GM21825 (cell line): ENCODE results near the gene OR56A1.
"Not testable (repeated sequence)": the region's sequence is repeated elsewhere in the genome, so short reads cannot be mapped to it uniquely, and the experiment has no call there.

Source experiments
- ATAC-seq: cut with Tn5 transposase; IDR thresholded peaks from one replicate; pipeline ENCODE4 v1.9.1; 2021; ENCODE audit warnings: mild to moderate bottlenecking, moderate library complexity; ENCODE audit not compliant: unreplicated experiment

The OR56A1 gene

GRCh38 chr11:6030708-6031405, at the start of gene OR56A1:
Gene OR56A1 (minus strand): TSS chr11:6030758. CDS start chr11:6027692, 3,066 bp downstream.
- no peak for ATAC-seq

- ATAC-seq, result no peak
These were observed 48.9 kb upstream of the OR56A1 start for GRCh38 chr11:6079463-6079862.

- ATAC-seq, result no peak
These were observed 47.2 kb upstream of the OR56A1 start for GRCh38 chr11:6077723-6078122.

- ATAC-seq, result not testable (repeated sequence)
These were observed 45.9 kb upstream of the OR56A1 start for GRCh38 chr11:6076443-6076842.

- ATAC-seq, result no peak
These were observed 36.9 kb upstream of the OR56A1 start for GRCh38 chr11:6067502-6067901.

- no peak for ATAC-seq
These were observed 32.3 kb upstream of the OR56A1 start for GRCh38 chr11:6062691-6063358.

- no peak for ATAC-seq
These were observed 30.9 kb upstream of the OR56A1 start for GRCh38 chr11:6061475-6061874.

GRCh38 chr11:6057452-6057851, 26.9 kb upstream of the OR56A1 start:
- no peak for ATAC-seq

GRCh38 chr11:6055569-6055968, 25.0 kb upstream of the OR56A1 start:
- ATAC-seq, result no peak

GRCh38 chr11:6052374-6052773, 21.8 kb upstream of the OR56A1 start:
- no peak for ATAC-seq

- no peak for ATAC-seq
These were observed 10.3 kb upstream of the OR56A1 start for GRCh38 chr11:6040874-6041273.

GRCh38 chr11:6027501-6027900, 3.1 kb downstream of the OR56A1 start:
- ATAC-seq, result no peak

- ATAC-seq, result no peak
These were observed 5.5 kb downstream of the OR56A1 start for GRCh38 chr11:6025056-6025455.

- ATAC-seq, result peak; percentile 54
These were observed 7.6 kb downstream of the OR56A1 start for GRCh38 chr11:6022956-6023355.

- no peak for ATAC-seq
These were observed 17.5 kb downstream of the OR56A1 start for GRCh38 chr11:6013042-6013441.

- ATAC-seq, result no peak
These were observed 18.4 kb downstream of the OR56A1 start for GRCh38 chr11:6012035-6012668.

- no peak for ATAC-seq
These were observed 23.7 kb downstream of the OR56A1 start, which contains the start of gene OR56A4 for GRCh38 chr11:6006846-6007245. Gene OR56A4 (minus strand): TSS chr11:6006946. CDS start chr11:6002992, 3,954 bp downstream.

GRCh38 chr11:6006395-6006794, 24.2 kb downstream of the OR56A1 start:
- ATAC-seq, result no peak

GRCh38 chr11:6002202-6002699, 28.3 kb downstream of the OR56A1 start:
- ATAC-seq, result no peak

- ATAC-seq, result no peak
These were observed 35.8 kb downstream of the OR56A1 start for GRCh38 chr11:5994791-5995190.

- no peak for ATAC-seq
These were observed 37.8 kb downstream of the OR56A1 start for GRCh38 chr11:5992604-5993251.
